WERI-Rb-1 (cell line): Measurements from ENCODE around the gene PCNX2.

ENCODE experiments used
- DNase-seq: peaks from one replicate; pipeline ENCODE4 v3.0.0-alpha.2; 2020
- H3K27ac ChIP-seq: fragments of 250-450 bp; sonication (Bioruptor Pico); 2 replicates; pipeline ENCODE4 v1.5.1; 2020; ENCODE audit warnings: mild to moderate bottlenecking, moderate library complexity
- H3K27me3 ChIP-seq: fragments of 250-450 bp; sonication (Bioruptor Pico); 2 replicates; pipeline ENCODE4 v1.5.1; 2021; ENCODE audit warnings: mild to moderate bottlenecking, low read depth, moderate library complexity; ENCODE audit not compliant: insufficient read depth, severe bottlenecking
- H3K36me3 ChIP-seq: fragments of 250-450 bp; sonication (Bioruptor Pico); 2 replicates; pipeline ENCODE4 v1.5.1; 2020; ENCODE audit warnings: mild to moderate bottlenecking, moderate library complexity
- H3K4me3 ChIP-seq: 2 replicates; pipeline ENCODE4 v1.5.1; 2011; ENCODE audit warnings: low read depth, mild to moderate bottlenecking, control low read depth, low read length
- H3K9me3 ChIP-seq: fragments of 250-450 bp; sonication (Bioruptor Pico); 2 replicates; pipeline ENCODE4 v1.5.1; 2021; ENCODE audit warnings: mild to moderate bottlenecking, moderate library complexity; ENCODE audit not compliant: severe bottlenecking
- TF ChIP-seq, protein P1 (sequence below): IDR thresholded peaks from 2 replicates; pipeline ENCODE4 v1.5.1; 2011; ENCODE audit warnings: low read depth, mild to moderate bottlenecking, control low read depth, inconsistent platforms, low read length

The PCNX2 gene

DNA sequence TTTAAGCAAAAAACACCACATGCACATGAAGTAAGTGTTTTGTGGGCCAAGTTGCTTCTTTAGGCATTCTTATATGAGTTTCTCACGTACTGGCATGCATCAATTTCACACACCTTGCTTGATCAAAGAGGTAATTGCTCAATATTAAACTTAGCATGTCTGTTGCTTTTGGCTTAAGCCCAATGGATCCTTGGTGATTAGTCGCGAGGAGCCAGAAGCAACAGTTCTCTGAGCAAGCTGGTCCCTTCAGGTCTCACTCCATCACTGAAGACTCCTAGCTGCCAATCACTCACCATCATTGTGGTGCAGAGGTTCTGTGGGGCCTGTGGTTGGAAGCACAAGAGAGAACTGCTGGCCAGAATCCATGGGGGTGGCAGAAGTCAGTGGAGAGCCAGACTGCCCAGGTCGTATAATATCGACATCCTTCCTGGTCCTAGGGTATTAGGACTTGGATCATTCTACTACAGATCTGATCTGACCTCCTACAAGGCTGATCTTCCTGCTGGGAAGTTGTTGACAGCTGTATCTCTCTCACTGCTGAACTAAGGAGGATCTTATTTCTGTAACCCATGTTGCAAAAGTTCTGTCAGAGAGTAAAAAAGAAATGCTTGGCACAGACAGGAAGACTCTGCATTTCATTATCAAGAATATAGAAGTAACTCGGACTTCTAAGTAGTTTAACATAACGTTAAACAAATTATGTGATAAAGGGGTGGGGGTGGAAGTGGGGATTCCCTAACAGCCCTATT lies 204.6 kb downstream of the PCNX2 start:
- H3K4me3 ChIP-seq = no peak overlapping the region
- H3K27me3 ChIP-seq = no peaks in the 10 kb centered on the region
- no peak for DNase-seq
- no peaks in the 10 kb centered on the region for H3K9me3 ChIP-seq
- TF ChIP-seq, protein P1, sequence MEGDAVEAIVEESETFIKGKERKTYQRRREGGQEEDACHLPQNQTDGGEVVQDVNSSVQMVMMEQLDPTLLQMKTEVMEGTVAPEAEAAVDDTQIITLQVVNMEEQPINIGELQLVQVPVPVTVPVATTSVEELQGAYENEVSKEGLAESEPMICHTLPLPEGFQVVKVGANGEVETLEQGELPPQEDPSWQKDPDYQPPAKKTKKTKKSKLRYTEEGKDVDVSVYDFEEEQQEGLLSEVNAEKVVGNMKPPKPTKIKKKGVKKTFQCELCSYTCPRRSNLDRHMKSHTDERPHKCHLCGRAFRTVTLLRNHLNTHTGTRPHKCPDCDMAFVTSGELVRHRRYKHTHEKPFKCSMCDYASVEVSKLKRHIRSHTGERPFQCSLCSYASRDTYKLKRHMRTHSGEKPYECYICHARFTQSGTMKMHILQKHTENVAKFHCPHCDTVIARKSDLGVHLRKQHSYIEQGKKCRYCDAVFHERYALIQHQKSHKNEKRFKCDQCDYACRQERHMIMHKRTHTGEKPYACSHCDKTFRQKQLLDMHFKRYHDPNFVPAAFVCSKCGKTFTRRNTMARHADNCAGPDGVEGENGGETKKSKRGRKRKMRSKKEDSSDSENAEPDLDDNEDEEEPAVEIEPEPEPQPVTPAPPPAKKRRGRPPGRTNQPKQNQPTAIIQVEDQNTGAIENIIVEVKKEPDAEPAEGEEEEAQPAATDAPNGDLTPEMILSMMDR = no peak
- H3K36me3 ChIP-seq = no peaks in the 10 kb centered on the region
- no peak overlapping the region for H3K27ac ChIP-seq

DNA sequence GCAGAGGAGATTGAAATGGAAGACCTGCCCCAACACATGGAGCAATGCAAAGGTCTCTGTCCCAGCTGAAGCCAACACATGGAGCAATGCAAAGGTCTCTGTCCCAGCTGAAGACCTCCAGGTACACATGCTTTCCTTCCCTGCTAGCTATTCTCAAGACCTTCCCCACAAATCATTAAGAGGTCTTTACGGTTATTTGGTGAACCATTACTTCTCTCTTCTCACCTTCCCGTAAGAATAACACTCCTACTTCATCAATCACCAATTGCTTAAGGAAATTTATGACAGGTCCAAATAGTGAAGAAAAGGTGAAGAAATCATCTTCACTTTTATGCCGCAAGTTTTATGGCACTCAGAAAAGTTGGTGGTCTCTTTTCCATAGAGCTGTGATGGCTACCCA lies 206.3 kb downstream of the PCNX2 start:
- no peaks in the 10 kb centered on the region for H3K27me3 ChIP-seq
- no peak overlapping the region for H3K27ac ChIP-seq
- no peaks in the 10 kb centered on the region for H3K9me3 ChIP-seq
- TF ChIP-seq, protein P1 = no peak
- no peak overlapping the region for H3K4me3 ChIP-seq
- no peak for DNase-seq
- H3K36me3 ChIP-seq = no peaks in the 10 kb centered on the region

DNA sequence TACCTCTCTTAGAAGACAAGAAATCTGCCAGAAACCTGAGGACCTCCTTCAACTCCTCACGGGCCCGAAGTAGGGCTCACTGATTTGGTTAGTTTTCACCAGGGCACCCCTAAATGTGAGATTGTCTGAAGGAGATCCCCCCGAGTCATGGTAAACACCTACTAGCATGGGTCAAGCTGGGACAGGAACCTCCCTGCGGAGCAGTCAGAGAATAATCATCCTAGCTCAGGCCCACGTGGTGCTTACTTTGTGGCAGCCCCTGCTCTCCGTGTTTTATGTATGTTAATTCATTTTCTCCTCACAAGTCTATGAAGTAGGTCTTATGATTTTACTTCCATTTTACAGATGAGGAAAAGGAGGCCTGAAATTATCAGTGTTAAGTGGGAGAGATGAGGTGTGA lies 206.9 kb downstream of the PCNX2 start:
- H3K27ac ChIP-seq = no peak overlapping the region
- TF ChIP-seq, protein P1 = no peak
- no peaks in the 10 kb centered on the region for H3K27me3 ChIP-seq
- H3K9me3 ChIP-seq = no peaks in the 10 kb centered on the region
- DNase-seq = no peak
- H3K36me3 ChIP-seq = no peaks in the 10 kb centered on the region
- H3K4me3 ChIP-seq = no peak overlapping the region

DNA sequence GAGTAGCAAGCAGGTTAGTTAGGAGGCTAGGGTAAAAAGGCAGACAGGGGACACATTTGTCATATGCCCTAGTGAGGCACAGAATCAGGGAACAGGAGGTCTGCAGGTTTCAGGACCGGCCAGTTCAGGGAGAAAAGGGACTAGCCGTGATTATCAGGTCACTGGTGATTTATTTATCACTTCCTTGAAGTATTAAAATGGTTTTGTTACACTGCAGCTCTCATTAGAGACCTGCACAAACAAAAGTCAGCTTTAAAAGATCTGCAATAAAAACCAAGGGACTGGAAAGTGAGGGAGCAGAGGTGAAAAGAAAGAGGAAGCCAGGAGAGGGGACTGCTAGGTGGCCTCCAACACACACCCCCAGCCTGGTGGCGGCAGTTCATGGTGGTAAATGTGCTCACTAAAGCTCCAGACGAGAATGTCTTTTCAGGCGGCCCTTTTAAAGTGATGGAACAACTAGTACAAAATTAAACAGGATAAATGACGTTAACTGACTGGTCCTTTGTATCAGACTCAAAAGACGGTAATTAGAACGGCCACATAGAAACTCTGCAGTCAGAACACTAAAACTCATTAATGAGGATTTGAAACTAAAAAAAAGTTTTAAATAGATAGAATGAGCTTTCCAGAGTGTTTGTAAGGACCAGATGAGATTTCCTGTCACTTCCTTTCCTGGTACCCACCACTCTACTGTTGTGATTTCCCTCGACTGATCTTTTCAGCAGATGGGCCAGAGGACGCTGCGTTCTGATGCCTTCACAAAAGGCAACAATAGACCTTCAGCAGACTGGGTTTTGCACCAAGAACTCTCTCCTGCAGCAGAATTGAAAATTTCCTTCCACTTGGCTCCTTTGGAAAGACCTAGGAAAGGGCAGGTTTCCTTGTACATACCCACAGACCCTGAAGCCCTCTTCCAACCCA lies 208.3 kb downstream of the PCNX2 start:
- no peak overlapping the region for H3K27ac ChIP-seq
- no peaks in the 10 kb centered on the region for H3K9me3 ChIP-seq
- H3K36me3 ChIP-seq = no peaks in the 10 kb centered on the region
- no peak for DNase-seq
- no peak overlapping the region for H3K4me3 ChIP-seq
- TF ChIP-seq, protein P1 = no peak
- H3K27me3 ChIP-seq = no peaks in the 10 kb centered on the region

DNA sequence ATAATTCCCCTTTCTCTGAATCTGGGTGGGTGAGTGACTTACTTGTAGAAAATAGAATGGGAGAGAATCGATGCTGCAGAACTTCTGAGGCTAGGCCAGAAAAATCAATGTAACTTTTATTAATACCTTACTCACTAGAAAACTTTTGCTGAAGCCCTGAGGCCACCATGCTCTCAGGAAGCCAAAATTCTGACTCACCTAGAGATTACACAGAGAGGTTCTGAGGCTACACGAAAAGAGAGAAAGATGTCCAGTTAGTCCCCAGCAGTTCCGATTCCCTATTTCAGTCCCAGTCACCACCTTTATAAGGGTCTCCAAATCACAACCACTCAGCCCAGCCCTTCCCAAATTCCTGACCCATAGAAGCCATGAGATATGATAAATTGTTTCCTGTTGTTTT lies 210.0 kb downstream of the PCNX2 start:
- Histone ChIP-seq H3K27ac (no peak overlapping the region), H3K9me3 (no peaks in the 10 kb centered on the region), H3K36me3 (no peaks in the 10 kb centered on the region), H3K27me3 (no peaks in the 10 kb centered on the region), H3K4me3 (no peak overlapping the region)
- TF ChIP-seq, protein P1 = no peak
- no peak for DNase-seq
